Fibroblast of villous mesenchyme (primary cell): ENCODE measurements around the gene ARSD. TPM values are rescaled to one million over a fixed set of nuclear protein-coding genes. Genes with fewer than 3 reads are reported as not detected.
"Not testable (repeated sequence)": the region's sequence is repeated elsewhere in the genome, so short reads cannot be mapped to it uniquely, and the experiment has no call there.

Experiments
- DNase-seq: peaks from one replicate; pipeline ENCODE4 v3.0.0-alpha.2; 2010; ENCODE audit warnings: low read depth
- H3K4me3 ChIP-seq: 2 replicates; pipeline ENCODE4 v1.5.1; 2011; ENCODE audit warnings: low read depth, mild to moderate bottlenecking, low read length
- CTCF ChIP-seq: IDR thresholded peaks from 2 replicates; pipeline ENCODE4 v1.5.1; 2012; ENCODE audit warnings: low read depth, mild to moderate bottlenecking, low read length; ENCODE audit not compliant: insufficient read depth
- total RNA-seq: library from RNA; depleted of rRNA; stranded (reverse); fragments of >200 nt; gene quantifications from 2 replicates; pipeline ENCODE4 v1.2.3, GENCODE V29; 2012

The ARSD gene
- total RNA-seq, 1 donor = 13.4 TPM

- DNase-seq = no peak
- no peak for TF ChIP-seq CTCF
- H3K4me3 ChIP-seq = no peak overlapping the region
Observed at GRCh38 chrX:2955838-2956237, 26.7 kb upstream of the ARSD start.

- no peak for DNase-seq
- H3K4me3 ChIP-seq = no peak overlapping the region
- no peak for TF ChIP-seq CTCF
Observed at GRCh38 chrX:2955281-2955680, 26.1 kb upstream of the ARSD start.

- no peak overlapping the region for H3K4me3 ChIP-seq
- no peak for TF ChIP-seq CTCF
- DNase-seq = no peak
Observed at GRCh38 chrX:2954541-2954940, 25.4 kb upstream of the ARSD start.

GRCh38 chrX:2937942-2938341 is 8.8 kb upstream of the ARSD start:
- DNase-seq, H3K4me3 ChIP-seq: not testable (repeated sequence)

- DNase-seq = peak; percentile 25
- TF ChIP-seq CTCF = peak; percentile 23
- no peak overlapping the region for H3K4me3 ChIP-seq
Observed at GRCh38 chrX:2934715-2935710, 5.9 kb upstream of the ARSD start.

GRCh38 chrX:2933125-2933900 is 4.2 kb upstream of the ARSD start:
- no peak for DNase-seq
- H3K4me3 ChIP-seq = no peak overlapping the region
- no peak for TF ChIP-seq CTCF

- H3K4me3 ChIP-seq = no peak overlapping the region
- TF ChIP-seq CTCF = no peak
- DNase-seq = no peak
Observed at GRCh38 chrX:2931612-2932011, 2.5 kb upstream of the ARSD start.
